ENCODE results near the gene ITGA2B. TPM values are rescaled to one million over a fixed set of nuclear protein-coding genes. Genes with fewer than 3 reads are reported as not detected.
A peak's percentile ranks its signal among the peaks of the same experiment; 100 is the strongest.

ITGA2B gene
- total and polyA plus RNA-seq, 8 donors = 3.2 to 10.0 (median 8.0) TPM

DNA sequence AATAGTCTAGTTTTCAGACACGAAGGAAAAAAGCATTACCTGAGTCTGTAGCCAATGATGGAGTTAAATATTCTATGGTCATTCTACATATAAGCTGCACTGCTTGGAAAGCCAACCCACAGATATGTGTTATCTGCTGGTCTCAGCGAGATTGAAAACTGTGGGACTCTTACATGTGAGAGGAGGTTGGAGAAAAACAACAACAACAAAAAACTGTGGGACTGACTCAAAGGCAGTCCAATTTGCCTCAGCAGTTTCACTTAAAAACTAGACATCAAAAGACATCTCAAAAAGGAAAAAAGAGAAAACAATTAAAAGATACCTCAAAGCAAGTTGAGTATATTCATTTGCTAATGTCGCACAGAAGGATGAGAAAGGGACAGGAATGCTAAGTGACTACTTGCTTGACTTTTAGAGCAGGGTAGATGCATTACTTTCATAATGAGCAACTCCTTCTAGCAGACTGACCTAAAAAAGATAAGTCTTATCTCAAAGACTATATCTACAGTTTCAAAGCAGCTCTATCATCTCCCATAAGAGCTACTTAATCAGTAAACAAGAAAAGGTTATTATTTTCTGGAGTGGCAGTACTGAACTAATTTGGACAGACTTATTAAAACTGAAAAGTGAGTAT lies 35.5 kb upstream of the ITGA2B start:
- H3K27me3 ChIP-seq = no peaks in the 10 kb centered on the region
- intact Hi-C loops (cut with DNase I) = no loop called here
- H3K4me1 ChIP-seq = no peaks in the 10 kb centered on the region
- H3K9me3 ChIP-seq = no peaks in the 10 kb centered on the region
- no peak overlapping the region for H3K4me3 ChIP-seq
- H3K36me3 ChIP-seq = peaks cover 0 to 63% of the 10 kb centered on the region in 2 donors
- TF ChIP-seq, protein P1, sequence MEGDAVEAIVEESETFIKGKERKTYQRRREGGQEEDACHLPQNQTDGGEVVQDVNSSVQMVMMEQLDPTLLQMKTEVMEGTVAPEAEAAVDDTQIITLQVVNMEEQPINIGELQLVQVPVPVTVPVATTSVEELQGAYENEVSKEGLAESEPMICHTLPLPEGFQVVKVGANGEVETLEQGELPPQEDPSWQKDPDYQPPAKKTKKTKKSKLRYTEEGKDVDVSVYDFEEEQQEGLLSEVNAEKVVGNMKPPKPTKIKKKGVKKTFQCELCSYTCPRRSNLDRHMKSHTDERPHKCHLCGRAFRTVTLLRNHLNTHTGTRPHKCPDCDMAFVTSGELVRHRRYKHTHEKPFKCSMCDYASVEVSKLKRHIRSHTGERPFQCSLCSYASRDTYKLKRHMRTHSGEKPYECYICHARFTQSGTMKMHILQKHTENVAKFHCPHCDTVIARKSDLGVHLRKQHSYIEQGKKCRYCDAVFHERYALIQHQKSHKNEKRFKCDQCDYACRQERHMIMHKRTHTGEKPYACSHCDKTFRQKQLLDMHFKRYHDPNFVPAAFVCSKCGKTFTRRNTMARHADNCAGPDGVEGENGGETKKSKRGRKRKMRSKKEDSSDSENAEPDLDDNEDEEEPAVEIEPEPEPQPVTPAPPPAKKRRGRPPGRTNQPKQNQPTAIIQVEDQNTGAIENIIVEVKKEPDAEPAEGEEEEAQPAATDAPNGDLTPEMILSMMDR (IDR thresholded peaks at IDR 0.05) = no peak
- no peak overlapping the region for H3K27ac ChIP-seq
- no peak for DNase-seq
- ATAC-seq = no peak

DNA sequence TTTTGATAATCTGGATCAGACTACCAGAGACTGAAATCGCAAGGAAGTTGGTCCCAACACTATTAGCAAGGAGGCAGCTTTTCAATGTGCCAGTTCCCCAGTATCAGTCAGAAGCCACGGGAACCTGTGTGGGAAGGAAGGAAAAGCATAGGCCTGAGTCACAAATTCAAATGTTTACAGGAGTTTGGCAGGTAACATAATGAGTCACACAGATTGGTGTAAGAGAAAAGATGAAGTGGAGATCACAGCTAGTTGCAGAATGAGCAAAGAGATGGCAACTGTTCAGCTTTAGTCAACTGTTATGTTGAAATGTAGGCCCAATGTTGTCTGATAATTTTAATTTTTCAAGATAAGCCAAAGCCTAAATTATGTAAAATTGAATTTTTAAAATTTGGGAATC lies 28.1 kb upstream of the ITGA2B start:
- TF ChIP-seq, protein P1 (IDR thresholded peaks at IDR 0.05) = no peak
- no peak overlapping the region for H3K27ac ChIP-seq
- intact Hi-C loops (cut with DNase I) = no loop called here
- H3K36me3 ChIP-seq = peaks cover 0 to 47% of the 10 kb centered on the region in 2 donors
- no peak overlapping the region for H3K4me3 ChIP-seq
- peak; percentile 86 for ATAC-seq
- H3K9me3 ChIP-seq = no peaks in the 10 kb centered on the region
- H3K27me3 ChIP-seq = no peaks in the 10 kb centered on the region
- H3K4me1 ChIP-seq = no peaks in the 10 kb centered on the region
- DNase-seq = no peak

DNA sequence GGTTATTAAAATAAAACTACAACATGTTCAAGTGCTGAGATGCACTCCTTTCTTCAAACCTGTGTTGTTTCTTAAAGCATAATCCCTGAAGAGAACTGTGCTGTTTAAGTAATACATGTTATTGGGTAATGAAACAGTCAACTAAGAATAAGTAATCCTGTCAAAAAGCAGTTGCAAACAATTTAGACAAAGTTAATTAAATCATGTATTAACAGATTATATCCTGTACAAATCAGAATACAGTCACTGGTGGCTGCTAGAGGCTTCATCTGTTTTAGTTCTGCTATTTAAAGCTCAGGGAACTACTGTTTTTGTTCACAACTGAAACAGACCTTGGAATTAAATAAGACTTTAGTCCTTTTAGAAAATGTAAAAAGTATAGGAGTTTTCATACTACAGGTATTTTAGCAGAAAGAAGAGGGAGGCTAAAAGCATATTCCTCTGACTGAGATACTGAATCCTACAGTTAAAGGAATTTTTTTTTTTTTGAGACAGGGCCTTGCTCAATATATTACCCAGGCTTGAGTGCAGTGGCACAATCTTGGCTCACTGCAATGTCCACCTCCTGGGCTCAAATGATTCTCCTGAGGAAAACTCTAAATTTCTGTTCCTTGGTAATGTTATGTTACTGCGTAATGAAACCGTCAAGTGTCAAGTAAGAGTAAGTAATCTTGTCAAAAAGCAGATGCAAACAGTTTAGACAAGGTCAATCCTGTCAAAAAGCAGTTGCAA lies 27.3 kb upstream of the ITGA2B start:
- Histone ChIP-seq H3K9me3 (no peaks in the 10 kb centered on the region), H3K4me3 (no peak overlapping the region), H3K27ac (no peak overlapping the region), H3K4me1 (no peaks in the 10 kb centered on the region), H3K36me3 (peaks cover 0 to 38% of the 10 kb centered on the region in 2 donors), H3K27me3 (no peaks in the 10 kb centered on the region)
- TF ChIP-seq, protein P1 (IDR thresholded peaks at IDR 0.05) = no peak
- no peak for DNase-seq
- no peak for ATAC-seq
- intact Hi-C loops (cut with DNase I) = no loop called here

DNA sequence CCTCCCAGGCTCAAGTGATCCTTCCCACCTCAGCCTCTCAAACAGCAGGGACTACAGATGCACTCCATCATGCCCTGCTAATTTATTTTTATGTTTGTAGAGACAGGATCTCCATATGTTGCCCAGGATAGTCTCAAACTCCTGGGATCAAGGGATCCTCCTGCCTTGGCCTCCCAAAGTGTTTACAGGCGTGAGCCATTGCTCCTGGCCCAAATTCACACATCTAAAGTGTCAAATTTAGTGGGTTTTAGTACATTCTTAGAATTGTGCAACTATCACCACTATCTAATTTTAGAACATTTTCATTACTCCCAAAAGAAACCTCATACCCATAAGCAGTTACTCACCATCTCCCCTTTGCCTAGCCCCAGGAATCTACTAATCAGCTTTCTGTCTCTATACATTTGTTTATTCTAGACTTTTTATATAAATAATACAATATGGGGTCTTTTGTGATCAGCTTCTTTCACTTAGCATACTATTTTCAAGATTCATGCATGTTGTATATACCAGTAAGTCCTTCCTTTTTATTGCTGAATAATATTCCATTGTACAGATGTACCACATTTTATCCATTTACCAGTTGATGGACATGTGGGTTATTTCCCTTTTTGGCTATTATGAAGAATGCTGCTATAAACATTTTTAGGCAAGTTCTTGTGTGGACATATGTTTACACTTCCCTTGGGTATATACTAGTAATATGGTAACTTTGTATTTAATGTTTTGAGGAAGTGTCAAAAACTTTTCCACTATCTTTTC lies 25.1 kb upstream of the ITGA2B start:
- intact Hi-C loops (cut with DNase I) = no loop called here
- no peak overlapping the region for H3K4me3 ChIP-seq

More for the DNA sequence above, 25.1 kb upstream of the ITGA2B start:
- TF ChIP-seq, protein P1 (IDR thresholded peaks at IDR 0.05) = no peak
- ATAC-seq = no peak
- Histone ChIP-seq H3K27me3 (no peaks in the 10 kb centered on the region), H3K36me3 (peaks cover 0 to 20% of the 10 kb centered on the region in 2 donors), H3K4me1 (no peaks in the 10 kb centered on the region), H3K9me3 (no peaks in the 10 kb centered on the region), H3K27ac (no peak overlapping the region)
- DNase-seq = no peak
